Endothelial cell of umbilical vein (primary cell): ENCODE data around the gene EPHA10. TPM values are rescaled to one million over a fixed set of nuclear protein-coding genes. Genes with fewer than 3 reads are reported as not detected.

Source experiments
- BruUV-seq: library from RNA; stranded (reverse); fragments of 400-500 nt; replicated peaks from 2 replicates; lab custom pipeline; 2021; lab: Mats Ljungman, UMichigan
- CTCF ChIA-PET: fragments of 300-600, 350-600 bp; sonication (Branson Sonifier 250); formaldehyde crosslinking; loops from one replicate; lab custom pipeline; 2021; ENCODE audit warnings: antibody characterized with exemption, inconsistent platforms; lab: Charles Lee
- POLR2A ChIA-PET: fragments of 300-600, 350-600 bp; sonication (Branson Sonifier 250); formaldehyde crosslinking; loops from one replicate; lab custom pipeline; 2021; ENCODE audit warnings: antibody characterized with exemption, inconsistent platforms; lab: Charles Lee
- DNase-seq: peaks from one replicate; pipeline ENCODE4 v3.0.0-alpha.2; 2011; ENCODE audit warnings: low read depth, low spot score
- FAIRE-seq: peaks from 2 replicates; lab custom pipeline; 2011; peaks lifted over from hg19 to GRCh38; lab: Jason Lieb, UNC
- H2AFZ ChIP-seq: 2 replicates; pipeline ENCODE4 v1.6.0; 2012; ENCODE audit warnings: low read depth, low read length, control low read depth, inconsistent platforms
- H3K27ac ChIP-seq: 2 replicates; pipeline ENCODE4 v1.5.1; 2011; ENCODE audit warnings: low read depth, mild to moderate bottlenecking, control low read depth, low read length, moderate library complexity; ENCODE audit not compliant: insufficient read depth
- H3K27me3 ChIP-seq, 2 experiments: 2 replicates each; pipeline versions ENCODE4 v1.6.0 to v1.6.1; 2011; ENCODE audit warnings: low read length in 2 of 2, mixed read lengths in 1 of 2; ENCODE audit not compliant: control insufficient read depth in 2 of 2, insufficient read depth in 2 of 2
- H3K36me3 ChIP-seq, 2 experiments: 2 replicates in 1 of 2; 3 replicates in 1 of 2; pipeline ENCODE4 v1.5.1; 2011; ENCODE audit warnings: low read length in 2 of 2, mild to moderate bottlenecking in 1 of 2, moderate library complexity in 1 of 2; ENCODE audit not compliant: control insufficient read depth in 2 of 2, insufficient read depth in 2 of 2; ENCODE audit errors: extremely low read depth in 1 of 2
- H3K4me1 ChIP-seq: 3 replicates; pipeline ENCODE4 v1.5.1; 2011; ENCODE audit warnings: mild to moderate bottlenecking, low read length; ENCODE audit not compliant: control insufficient read depth, insufficient read depth; ENCODE audit errors: extremely low read depth
- H3K4me2 ChIP-seq: 2 replicates; pipeline ENCODE4 v1.6.1; 2011; ENCODE audit warnings: low read length, control low read depth, mixed read lengths; ENCODE audit not compliant: insufficient read depth
- H3K4me3 ChIP-seq, 3 experiments: fragments of 200-600 bp in 1 of 3; sonication (generic), shearing (Covaris generic) in 1 of 3; replicated peaks in 1 of 3; 2 replicates each; pipeline ENCODE4 v1.5.1; 2011 to 2016; ENCODE audit warnings: control low read depth in 3 of 3, low read length in 3 of 3, mild to moderate bottlenecking in 2 of 3, inconsistent platforms in 1 of 3, low read depth in 1 of 3, moderate library complexity in 1 of 3; ENCODE audit not compliant: insufficient read depth in 1 of 3
- H3K79me2 ChIP-seq: 2 replicates; pipeline ENCODE4 v1.6.0; 2012; ENCODE audit warnings: low read length, inconsistent platforms; ENCODE audit not compliant: control insufficient read depth, insufficient read depth
- H3K9ac ChIP-seq: replicated peaks from 2 replicates; pipeline ENCODE3; 2011; ENCODE audit warnings: low read length, control low read depth; ENCODE audit not compliant: insufficient read depth; ENCODE audit errors: extremely low read depth
- H3K9me1 ChIP-seq: replicated peaks from 3 replicates; pipeline ENCODE4 v1.6.0; 2011; ENCODE audit warnings: mild to moderate bottlenecking, low read length; ENCODE audit not compliant: control insufficient read depth, insufficient read depth; ENCODE audit errors: extremely low read depth
- H3K9me3 ChIP-seq: replicated peaks from 2 replicates; pipeline ENCODE4 v1.5.1; 2012; ENCODE audit warnings: low read length, inconsistent platforms; ENCODE audit not compliant: control insufficient read depth, insufficient read depth
- H4K20me1 ChIP-seq: replicated peaks from 2 replicates; pipeline ENCODE3; 2011; ENCODE audit warnings: mild to moderate bottlenecking, low read length; ENCODE audit not compliant: control insufficient read depth, insufficient read depth; ENCODE audit errors: extremely low read depth
- CTCF ChIP-seq, 2 donors: IDR thresholded peaks; 1 replicate in 1 of 2; 2 replicates in 1 of 2; pipeline ENCODE4 v1.5.1; 2011; ENCODE audit warnings: low read length in 2 of 2, mild to moderate bottlenecking in 2 of 2, moderate library complexity in 2 of 2, control low read depth in 1 of 2, inconsistent platforms in 1 of 2, low read depth in 1 of 2; ENCODE audit not compliant: insufficient read depth in 1 of 2; ENCODE audit errors: extremely low read depth in 1 of 2
- EZH2 ChIP-seq: IDR thresholded peaks from 2 replicates; pipeline ENCODE4 v1.6.1; 2012; ENCODE audit warnings: borderline replicate concordance, low read depth, mild to moderate bottlenecking, moderate library complexity, low read length, inconsistent platforms; ENCODE audit not compliant: severe bottlenecking
- FOS ChIP-seq: IDR thresholded peaks from 2 replicates; pipeline ENCODE4 v1.6.1; 2011; ENCODE audit warnings: mild to moderate bottlenecking, low read length, moderate library complexity, borderline replicate concordance; ENCODE audit not compliant: insufficient read depth
- GATA2 ChIP-seq: IDR thresholded peaks from 2 replicates; pipeline ENCODE4 v1.7.0; 2011; ENCODE audit warnings: low read depth, mild to moderate bottlenecking, moderate library complexity, mixed read lengths, low read length; ENCODE audit not compliant: insufficient read length, insufficient read depth
- JUN ChIP-seq: IDR thresholded peaks from 2 replicates; pipeline ENCODE4 v1.6.1; 2011; ENCODE audit warnings: borderline replicate concordance, low read depth; ENCODE audit not compliant: insufficient read length, insufficient read depth
- MAX ChIP-seq: IDR thresholded peaks from 2 replicates; pipeline ENCODE4 v1.6.1; 2011; ENCODE audit not compliant: insufficient read depth, insufficient read length
- MYC ChIP-seq: IDR thresholded peaks from one replicate; pipeline ENCODE4 v1.6.1; 2011; ENCODE audit warnings: mild to moderate bottlenecking, low read depth, low read length
- POLR2A ChIP-seq: IDR thresholded peaks from 2 replicates; pipeline ENCODE4 v1.6.1; 2012; ENCODE audit warnings: low read depth, mild to moderate bottlenecking, control low read depth, low read length
- POLR2AphosphoS5 ChIP-seq: IDR thresholded peaks from 2 replicates; pipeline ENCODE4 v1.6.1; 2012; ENCODE audit warnings: low read depth, mild to moderate bottlenecking, control low read depth, low read length, moderate library complexity; ENCODE audit not compliant: insufficient read depth
- dilution Hi-C: fragments of 300-500 bp; cut with MboI; formaldehyde crosslinking; loops from one replicate; pipeline ENCODE4 v1.15.0; 2019; ENCODE audit warnings: low sequenced_read_pairs; ENCODE audit not compliant: extremely low pct_ligation_motif_present
- intact Hi-C: fragments of 100-400 bp; cut with micrococcal nuclease; formaldehyde crosslinking; loops from one replicate; pipeline ENCODE4 v1.10.0; 2022
- polyA plus RNA-seq, 4 experiments: library from polyadenylated mRNA; depleted of rRNA in 3 of 4; stranded (reverse) in 3 of 4; unstranded in 1 of 4; fragments of >200 nt; gene quantifications; 2 replicates each; pipeline versions ENCODE4 v1.2.1 to v1.2.3, GENCODE V29; 2011 to 2012; ENCODE audit warnings: missing spikeins in 1 of 4
- total RNA-seq: library from RNA; stranded (reverse); gene quantifications from 2 replicates; pipeline ENCODE4 v1.2.3, GENCODE V29; 2021

The EPHA10 gene
- total and polyA plus RNA-seq, 2 donors (not counting 3 experiments of a cell fraction or from before 2014, with no cell fraction given): not detected

- Histone ChIP-seq H3K4me3 (no peak overlapping the region), H3K9me1 (no peaks in the 10 kb centered on the region), H2AFZ (no peak overlapping the region), H3K9me3 (no peaks in the 10 kb centered on the region), H3K27ac (no peak overlapping the region), H3K27me3 (no peaks in the 10 kb centered on the region), H3K4me1 (no peaks in the 10 kb centered on the region), H3K4me2 (no peak overlapping the region), H3K36me3 (no peaks in the 10 kb centered on the region), H3K9ac (no peak overlapping the region), H3K79me2 (no peaks in the 10 kb centered on the region), H4K20me1 (no peaks in the 10 kb centered on the region)
- FAIRE-seq (no peak), DNase-seq (no peak)
- intact Hi-C loops: no loop called here
- POLR2A ChIA-PET: no interaction called here
- TF ChIP-seq GATA2 (no peak), MYC (no peak), CTCF (IDR thresholded peaks at IDR 0.05; ENCODE audit: extremely low read depth in 1 of 2, insufficient read depth in 1 of 2, low read depth in 1 of 2, low read length in 2 of 2) (no peak), MAX (no peak), POLR2A (no peak), FOS (no peak), JUN (no peak), POLR2AphosphoS5 (no peak), EZH2 (no peak)
- CTCF ChIA-PET: no interaction called here
- dilution Hi-C loops: no loop called here
- BruUV-seq: no TSS peak
Observed at GRCh38 chr1:37723072-37723389, 41.9 kb downstream of the EPHA10 start.
